ENCODE data around the gene RHBDF2.

- TF ChIP-seq HDGF (IDR thresholded peaks at IDR 0.05; ENCODE audit: borderline replicate concordance) = no peak
- TF ChIP-seq FOXM1 (IDR thresholded peaks at IDR 0.05; ENCODE audit: borderline replicate concordance) = no peak
These were observed 68.4 kb downstream of the RHBDF2 start for GRCh38 chr17:76432712-76433336.
